Gastroesophageal sphincter (tissue), 3 donors: ENCODE results near the gene ABHD14A.

ENCODE experiments used
- CTCF ChIP-seq, 4 experiments: fragments of 200-600 bp in 2 of 4; fragments of 450-650 bp in 2 of 4; sonication (generic) in 1 of 4; IDR thresholded peaks; one replicate each; pipeline ENCODE4 v1.5.1; 2017 to 2019; ENCODE audit warnings: antibody characterized with exemption in 4 of 4, mild to moderate bottlenecking in 2 of 4, moderate library complexity in 2 of 4
- EP300 ChIP-seq: sonication (generic); formaldehyde crosslinking; IDR thresholded peaks from one replicate; pipeline ENCODE4 v1.6.1; 2017; ENCODE audit warnings: antibody characterized with exemption, mild to moderate bottlenecking
- POLR2AphosphoS5 ChIP-seq: sonication (generic); formaldehyde crosslinking; IDR thresholded peaks from one replicate; pipeline ENCODE4 v1.6.1; 2017; ENCODE audit warnings: antibody characterized with exemption

GRCh38 chr3:52024765-52025452 is 50.0 kb downstream of the ABHD14A start:
- TF ChIP-seq EP300, result no peak
- no peak for TF ChIP-seq CTCF (IDR thresholded peaks at IDR 0.05)
- no peak for TF ChIP-seq POLR2AphosphoS5
